ENCODE measurements around the gene LIPC. TPM values are rescaled to one million over a fixed set of nuclear protein-coding genes. Genes with fewer than 3 reads are reported as not detected.

LIPC gene
- polyA plus RNA-seq, 1 donor (not counting 4 experiments of a cell fraction or from before 2014, with no cell fraction given): not detected

DNA sequence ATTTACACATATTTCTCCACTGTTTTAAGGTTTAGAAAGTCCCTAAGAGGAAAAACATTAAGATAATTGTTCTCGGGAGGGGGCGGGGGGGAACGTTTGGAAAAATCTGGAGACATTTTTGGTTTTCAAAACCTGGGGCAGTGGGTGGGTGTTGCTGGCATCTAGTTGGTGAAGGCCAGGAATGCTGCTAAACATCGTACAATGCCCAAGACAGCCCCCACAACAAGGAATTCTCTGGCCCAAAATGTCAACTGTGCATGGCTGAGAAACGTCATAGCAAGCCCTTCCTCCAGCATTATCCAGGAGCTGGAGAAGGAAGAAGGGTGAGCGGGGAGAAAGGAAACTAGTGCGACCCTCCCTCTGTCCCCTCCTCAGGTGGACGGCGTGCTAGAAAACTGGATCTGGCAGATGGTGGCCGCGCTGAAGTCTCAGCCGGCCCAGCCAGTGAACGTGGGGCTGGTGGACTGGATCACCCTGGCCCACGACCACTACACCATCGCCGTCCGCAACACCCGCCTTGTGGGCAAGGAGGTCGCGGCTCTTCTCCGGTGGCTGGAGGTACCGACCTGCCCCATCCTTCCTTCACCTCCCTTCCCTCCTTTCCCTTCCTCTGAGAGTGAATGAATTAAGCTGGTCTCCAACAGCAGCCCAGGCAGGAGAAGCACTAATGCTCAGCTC lies 109.8 kb downstream of the LIPC start:
- no peak for FAIRE-seq
- no peaks in the 10 kb centered on the region for H3K4me1 ChIP-seq (ENCODE audit: control insufficient read depth, extremely low read depth, insufficient read depth, low read length)
- H3K36me3 ChIP-seq (ENCODE audit: control insufficient read depth in 2 of 2, extremely low read depth in 1 of 2, insufficient read depth in 2 of 2, low read length in 2 of 2): no peaks in the 10 kb centered on the region
- no peak overlapping the region for H3K4me2 ChIP-seq (ENCODE audit: control insufficient read depth, extremely low read depth, insufficient read depth, low read depth, low read length)
- TF ChIP-seq, protein P1, sequence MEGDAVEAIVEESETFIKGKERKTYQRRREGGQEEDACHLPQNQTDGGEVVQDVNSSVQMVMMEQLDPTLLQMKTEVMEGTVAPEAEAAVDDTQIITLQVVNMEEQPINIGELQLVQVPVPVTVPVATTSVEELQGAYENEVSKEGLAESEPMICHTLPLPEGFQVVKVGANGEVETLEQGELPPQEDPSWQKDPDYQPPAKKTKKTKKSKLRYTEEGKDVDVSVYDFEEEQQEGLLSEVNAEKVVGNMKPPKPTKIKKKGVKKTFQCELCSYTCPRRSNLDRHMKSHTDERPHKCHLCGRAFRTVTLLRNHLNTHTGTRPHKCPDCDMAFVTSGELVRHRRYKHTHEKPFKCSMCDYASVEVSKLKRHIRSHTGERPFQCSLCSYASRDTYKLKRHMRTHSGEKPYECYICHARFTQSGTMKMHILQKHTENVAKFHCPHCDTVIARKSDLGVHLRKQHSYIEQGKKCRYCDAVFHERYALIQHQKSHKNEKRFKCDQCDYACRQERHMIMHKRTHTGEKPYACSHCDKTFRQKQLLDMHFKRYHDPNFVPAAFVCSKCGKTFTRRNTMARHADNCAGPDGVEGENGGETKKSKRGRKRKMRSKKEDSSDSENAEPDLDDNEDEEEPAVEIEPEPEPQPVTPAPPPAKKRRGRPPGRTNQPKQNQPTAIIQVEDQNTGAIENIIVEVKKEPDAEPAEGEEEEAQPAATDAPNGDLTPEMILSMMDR (optimal IDR thresholded peaks at IDR 0.05 in 1 of 3, IDR thresholded peaks at IDR 0.05 in 1 of 3, conservative IDR thresholded peaks at IDR 0.05 in 1 of 3; ENCODE audit: extremely low read depth in 1 of 3, insufficient read depth in 2 of 3, low read length in 3 of 3): no peak
- no peak for TF ChIP-seq EZH2 (IDR thresholded peaks at IDR 0.05; ENCODE audit: low read length)
- H3K27me3 ChIP-seq (ENCODE audit: control insufficient read depth, extremely low read depth, insufficient read depth, low read length): no peaks in the 10 kb centered on the region
- dilution Hi-C loops (cut with MboI; ENCODE audit: extremely low pct_ligation_motif_present, low sequenced_read_pairs): no loop called here
- no peak for DNase-seq (ENCODE audit: low read depth, low spot score)
- no peak overlapping the region for H3K4me3 ChIP-seq (ENCODE audit: control insufficient read depth in 2 of 3, extremely low read depth in 1 of 3, insufficient read depth in 2 of 3, low read depth in 1 of 3, low read length in 3 of 3)
- H3K9me3 ChIP-seq (ENCODE audit: control insufficient read depth, low read depth, low read length): no peaks in the 10 kb centered on the region
- no peaks in the 10 kb centered on the region for H3K79me2 ChIP-seq (ENCODE audit: control insufficient read depth, insufficient read depth, low read length)
- no peaks in the 10 kb centered on the region for H3K9me1 ChIP-seq (ENCODE audit: control insufficient read depth, extremely low read depth, insufficient read depth, low read length)
- H2AFZ ChIP-seq (ENCODE audit: control insufficient read depth, low read length): no peak overlapping the region
- H3K27ac ChIP-seq (ENCODE audit: control insufficient read depth, insufficient read depth, low read length): no peak overlapping the region
- no peak overlapping the region for H3K9ac ChIP-seq (ENCODE audit: control insufficient read depth, extremely low read depth, insufficient read depth, low read length)
- no peaks in the 10 kb centered on the region for H4K20me1 ChIP-seq (ENCODE audit: control insufficient read depth, extremely low read depth, insufficient read depth, low read length)

- Histone ChIP-seq H3K27ac (ENCODE audit: control insufficient read depth, insufficient read depth, low read length) (no peak overlapping the region), H3K36me3 (ENCODE audit: control insufficient read depth in 2 of 2, extremely low read depth in 1 of 2, insufficient read depth in 2 of 2, low read length in 2 of 2) (no peaks in the 10 kb centered on the region), H3K79me2 (ENCODE audit: control insufficient read depth, insufficient read depth, low read length) (no peaks in the 10 kb centered on the region), H4K20me1 (ENCODE audit: control insufficient read depth, extremely low read depth, insufficient read depth, low read length) (no peaks in the 10 kb centered on the region), H3K4me1 (ENCODE audit: control insufficient read depth, extremely low read depth, insufficient read depth, low read length) (peaks cover 12% of the 10 kb centered on the region), H3K4me2 (ENCODE audit: control insufficient read depth, extremely low read depth, insufficient read depth, low read depth, low read length) (no peak overlapping the region), H3K9me1 (ENCODE audit: control insufficient read depth, extremely low read depth, insufficient read depth, low read length) (no peaks in the 10 kb centered on the region), H3K27me3 (ENCODE audit: control insufficient read depth, extremely low read depth, insufficient read depth, low read length) (no peaks in the 10 kb centered on the region), H3K9me3 (ENCODE audit: control insufficient read depth, low read depth, low read length) (no peaks in the 10 kb centered on the region), H3K4me3 (ENCODE audit: control insufficient read depth in 2 of 3, extremely low read depth in 1 of 3, insufficient read depth in 2 of 3, low read depth in 1 of 3, low read length in 3 of 3) (no peak overlapping the region), H3K9ac (ENCODE audit: control insufficient read depth, extremely low read depth, insufficient read depth, low read length) (no peak overlapping the region), H2AFZ (ENCODE audit: control insufficient read depth, low read length) (no peak overlapping the region)
- dilution Hi-C loops (cut with MboI; ENCODE audit: extremely low pct_ligation_motif_present, low sequenced_read_pairs): no loop called here
- FAIRE-seq: no peak
- DNase-seq (ENCODE audit: low read depth, low spot score): no peak
- no peak for TF ChIP-seq EZH2 (IDR thresholded peaks at IDR 0.05; ENCODE audit: low read length)
- TF ChIP-seq, protein P1 (optimal IDR thresholded peaks at IDR 0.05 in 1 of 3, IDR thresholded peaks at IDR 0.05 in 1 of 3, conservative IDR thresholded peaks at IDR 0.05 in 1 of 3; ENCODE audit: extremely low read depth in 1 of 3, insufficient read depth in 2 of 3, low read length in 3 of 3): no peak
These were observed 112.0 kb downstream of the LIPC start for GRCh38 chr15:58543664-58544335.
